OCI-LY7 (cell line): ENCODE results near the gene NEMF. TPM values are rescaled to one million over a fixed set of nuclear protein-coding genes. Genes with fewer than 3 reads are reported as not detected.
A peak's percentile ranks its signal among the peaks of the same experiment; 100 is the strongest.

ENCODE experiments used
- BruUV-seq: library from RNA; stranded (reverse); fragments of 400-500 nt; replicated peaks from 2 replicates; lab custom pipeline; 2021; lab: Mats Ljungman, UMichigan
- CTCF ChIA-PET: fragments of 300-600 bp; sonication (Branson Sonifier 250); formaldehyde crosslinking; loops from one replicate; lab custom pipeline; 2022; ENCODE audit warnings: antibody characterized with exemption; ENCODE audit not compliant: unreplicated experiment; lab: Charles Lee
- POLR2A ChIA-PET: fragments of 300-600 bp; sonication (Branson Sonifier 250); formaldehyde crosslinking; loops from one replicate; lab custom pipeline; 2022; ENCODE audit warnings: antibody characterized with exemption; lab: Charles Lee
- DNase-seq: peaks from one replicate; pipeline ENCODE4 v3.0.0-alpha.2; 2015; ENCODE audit warnings: low spot score
- H2AFZ ChIP-seq: fragments of 200-600 bp; sonication (generic), shearing (Covaris generic); 2 replicates; pipeline ENCODE4 v1.6.1; 2014; ENCODE audit warnings: mild to moderate bottlenecking, antibody characterized with exemption, low read length, moderate library complexity
- H3K27ac ChIP-seq: fragments of 200-600 bp; sonication (generic); 2 replicates; pipeline ENCODE4 v1.5.1; 2014; ENCODE audit warnings: mixed run types, low read depth, mild to moderate bottlenecking, moderate library complexity, low read length, inconsistent platforms; ENCODE audit not compliant: poor library complexity, severe bottlenecking
- H3K36me3 ChIP-seq: fragments of 200-600 bp; sonication (generic); 2 replicates; pipeline ENCODE4 v1.6.1; 2014; ENCODE audit warnings: mild to moderate bottlenecking, antibody characterized with exemption, low read length, moderate library complexity, mixed read lengths; ENCODE audit not compliant: insufficient read depth
- H3K4me1 ChIP-seq: fragments of 200-600 bp; sonication (generic); 2 replicates; pipeline ENCODE4 v1.5.1; 2014; ENCODE audit warnings: mild to moderate bottlenecking, low read length; ENCODE audit not compliant: insufficient read depth, poor library complexity, severe bottlenecking
- H3K4me2 ChIP-seq: fragments of 200-600 bp; sonication (generic); 2 replicates; pipeline ENCODE4 v1.6.1; 2014; ENCODE audit warnings: mild to moderate bottlenecking, low read length
- H3K4me3 ChIP-seq: fragments of 200-600 bp; sonication (generic); 2 replicates; pipeline ENCODE4 v1.5.1; 2014; ENCODE audit warnings: mild to moderate bottlenecking, low read depth, low read length; ENCODE audit not compliant: poor library complexity, severe bottlenecking
- H3K79me2 ChIP-seq: fragments of 200-600 bp; sonication (generic); 2 replicates; pipeline ENCODE4 v1.6.1; 2016; ENCODE audit warnings: low read depth, mild to moderate bottlenecking, low read length, moderate library complexity, mixed read lengths; ENCODE audit not compliant: insufficient read depth
- H3K9me2 ChIP-seq: fragments of 200-600 bp; sonication (generic); 2 replicates; pipeline ENCODE4 v1.6.1; 2016; ENCODE audit warnings: mild to moderate bottlenecking, low read length, mixed read lengths; ENCODE audit not compliant: insufficient read depth
- H3K9me3 ChIP-seq: fragments of 200-600 bp; sonication (generic); 2 replicates; pipeline ENCODE4 v1.6.1; 2014; ENCODE audit warnings: mild to moderate bottlenecking, mixed run types, low read length, mixed read lengths
- H4K20me1 ChIP-seq: fragments of 200-600 bp; sonication (generic); 2 replicates; pipeline ENCODE4 v1.6.1; 2014; ENCODE audit warnings: mild to moderate bottlenecking, antibody characterized with exemption, low read length, moderate library complexity, mixed read lengths; ENCODE audit not compliant: insufficient read depth
- CTCF ChIP-seq: fragments of 200-600 bp; sonication (generic); conservative IDR thresholded peaks from 2 replicates; pipeline ENCODE4 v1.5.1; 2014; ENCODE audit warnings: mild to moderate bottlenecking, antibody characterized with exemption, low read length, moderate library complexity, mixed read lengths
- EZH2phosphoT487 ChIP-seq: fragments of 200-600 bp; sonication (generic); IDR thresholded peaks from 2 replicates; pipeline ENCODE4 v1.6.1; 2018; ENCODE audit warnings: low read depth, borderline replicate concordance, mild to moderate bottlenecking, mixed run types, antibody characterized with exemption, low read length, moderate library complexity, mixed read lengths
- intact Hi-C: fragments of 100-400 bp; cut with micrococcal nuclease; formaldehyde crosslinking; loops from one replicate; pipeline ENCODE4 v1.10.0; 2022; ENCODE audit not compliant: unreplicated experiment
- total RNA-seq, 2 experiments: library from RNA; depleted of rRNA in 1 of 2; stranded (reverse); fragments of >200 nt in 1 of 2; shearing (Covaris generic) in 1 of 2; gene quantifications; 2 replicates each; pipeline ENCODE4 v1.2.3, GENCODE V29; 2014 to 2022

The NEMF gene
- total RNA-seq, 2 experiments from 2014 or later: 63.2 to 79.4 TPM

DNA sequence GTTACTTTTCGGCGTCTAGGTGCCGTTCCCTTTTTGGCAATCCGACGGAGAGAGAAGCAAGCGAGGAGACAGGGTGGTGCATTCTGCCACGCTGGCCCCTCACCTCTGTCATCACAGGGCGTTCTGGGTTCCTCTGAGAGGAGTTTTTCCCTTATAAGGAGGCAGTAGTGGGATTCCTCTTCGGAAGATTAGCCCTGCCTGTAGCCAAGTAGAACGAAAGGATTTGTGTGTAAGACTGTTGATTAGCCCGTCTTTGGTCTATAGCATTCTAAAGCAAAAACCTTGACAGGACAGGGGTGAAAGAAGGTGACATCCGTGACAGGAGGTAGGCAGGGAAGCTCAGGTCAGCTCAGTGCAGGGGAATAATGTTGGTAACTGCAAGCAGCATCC lies 9.1 kb upstream of the NEMF start:
- BruUV-seq: no TSS peak
- Histone ChIP-seq H3K4me3 (peak overlapping the region; percentile 75), H3K9me3 (no peaks in the 10 kb centered on the region), H2AFZ (peak overlapping the region; percentile 99), H4K20me1 (no peaks in the 10 kb centered on the region), H3K27ac (peak overlapping the region; percentile 83), H3K36me3 (no peaks in the 10 kb centered on the region), H3K9me2 (no peaks in the 10 kb centered on the region), H3K79me2 (peaks cover 8% of the 10 kb centered on the region; the same call in 1 of the 2 replicates), H3K4me1 (peaks cover 54% of the 10 kb centered on the region), H3K4me2 (peak overlapping the region; percentile 82)
- POLR2A ChIA-PET: interaction anchor here (0.6 to 7.6 kb wide), 20 partner anchors 9 to 267 kb away, joined by 3 to 71 read pairs (median 5); partner anchors contain the start of genes ARF6, KLHDC2, MGAT2 and NEMF
- peak; percentile 83 for DNase-seq
- TF ChIP-seq CTCF (no peak), EZH2phosphoT487 (no peak)
- intact Hi-C loops: loop anchor here (1.0 to 10.0 kb wide), 7 partner anchors 31 to 453 kb away; partner anchors contain the start of genes DMAC2L, L2HGDH and SOS2
- CTCF ChIA-PET: interaction anchor here (0.7 to 3.2 kb wide), 7 partner anchors 8 to 255 kb away, joined by 3 to 20 read pairs (median 3); partner anchors contain the start of genes NEMF and VCPKMT

- H3K79me2 ChIP-seq: peaks cover 8% of the 10 kb centered on the region; the same call in 1 of the 2 replicates
- BruUV-seq: no TSS peak
- no peaks in the 10 kb centered on the region for H3K9me3 ChIP-seq
- TF ChIP-seq EZH2phosphoT487 (no peak), CTCF (no peak)
- no peak for DNase-seq
- POLR2A ChIA-PET: interaction anchor here (0.6 to 7.6 kb wide), 17 partner anchors 8 to 255 kb away, joined by 3 to 71 read pairs (median 5); partner anchors contain the start of genes ARF6, KLHDC2, MGAT2 and NEMF
- peak overlapping the region; percentile 75 for H3K4me3 ChIP-seq
- intact Hi-C loops: loop anchor here (10.0 kb wide), 1 partner anchor 454 kb away; the partner anchor contains the start of genes DMAC2L and L2HGDH
- no peaks in the 10 kb centered on the region for H3K36me3 ChIP-seq
- peak overlapping the region; percentile 83 for H3K27ac ChIP-seq
- peak overlapping the region; percentile 82 for H3K4me2 ChIP-seq
- CTCF ChIA-PET: interaction anchor here (0.6 to 3.2 kb wide), 7 partner anchors 8 to 255 kb away, joined by 3 to 20 read pairs (median 4); partner anchors contain the start of genes NEMF and VCPKMT
- H3K4me1 ChIP-seq: peaks cover 54% of the 10 kb centered on the region
- H3K9me2 ChIP-seq: no peaks in the 10 kb centered on the region
- H4K20me1 ChIP-seq: no peaks in the 10 kb centered on the region
- H2AFZ ChIP-seq: peak overlapping the region; percentile 99
Observed at GRCh38 chr14:49860988-49861698, 8.6 kb upstream of the NEMF start.
